NT2/D1 (cell line): Measurements from ENCODE around the gene HOXD10.

ENCODE experiments used
- DNase-seq: peaks from one replicate; pipeline ENCODE4 v3.0.0-alpha.2; 2011; ENCODE audit warnings: low read depth, low spot score
- H3K27me3 ChIP-seq: 2 replicates; pipeline ENCODE4 v1.6.0; 2011; ENCODE audit warnings: mild to moderate bottlenecking; ENCODE audit not compliant: insufficient read length, insufficient read depth
- H3K36me3 ChIP-seq: 2 replicates; pipeline ENCODE4 v1.6.1; 2011; ENCODE audit warnings: mild to moderate bottlenecking, low read length, mixed read lengths; ENCODE audit not compliant: insufficient read depth, insufficient read length
- H3K4me1 ChIP-seq: 2 replicates; pipeline ENCODE4 v1.5.1; 2011; ENCODE audit not compliant: insufficient read depth, insufficient read length
- H3K4me3 ChIP-seq: 2 replicates; pipeline ENCODE4 v1.5.1; 2011; ENCODE audit warnings: low read depth; ENCODE audit not compliant: insufficient read length
- H3K9ac ChIP-seq: 2 replicates; pipeline ENCODE4 v1.6.0; 2011; ENCODE audit warnings: low read depth; ENCODE audit not compliant: insufficient read length
- H3K9me3 ChIP-seq: 2 replicates; pipeline ENCODE4 v1.5.1; 2011; ENCODE audit warnings: mild to moderate bottlenecking, low read length; ENCODE audit not compliant: insufficient read depth
- SUZ12 ChIP-seq: IDR thresholded peaks from 2 replicates; pipeline ENCODE4 v1.6.1; 2011; ENCODE audit not compliant: insufficient read length, insufficient read depth; ENCODE audit errors: extremely low read depth
- YY1 ChIP-seq: IDR thresholded peaks from 2 replicates; pipeline ENCODE4 v1.6.1; 2011; ENCODE audit not compliant: insufficient read length, insufficient read depth
- ZNF274 ChIP-seq: IDR thresholded peaks from 2 replicates; pipeline ENCODE4 v1.6.1; 2011; ENCODE audit warnings: mild to moderate bottlenecking, low read depth, low read length

HOXD10 gene

DNA sequence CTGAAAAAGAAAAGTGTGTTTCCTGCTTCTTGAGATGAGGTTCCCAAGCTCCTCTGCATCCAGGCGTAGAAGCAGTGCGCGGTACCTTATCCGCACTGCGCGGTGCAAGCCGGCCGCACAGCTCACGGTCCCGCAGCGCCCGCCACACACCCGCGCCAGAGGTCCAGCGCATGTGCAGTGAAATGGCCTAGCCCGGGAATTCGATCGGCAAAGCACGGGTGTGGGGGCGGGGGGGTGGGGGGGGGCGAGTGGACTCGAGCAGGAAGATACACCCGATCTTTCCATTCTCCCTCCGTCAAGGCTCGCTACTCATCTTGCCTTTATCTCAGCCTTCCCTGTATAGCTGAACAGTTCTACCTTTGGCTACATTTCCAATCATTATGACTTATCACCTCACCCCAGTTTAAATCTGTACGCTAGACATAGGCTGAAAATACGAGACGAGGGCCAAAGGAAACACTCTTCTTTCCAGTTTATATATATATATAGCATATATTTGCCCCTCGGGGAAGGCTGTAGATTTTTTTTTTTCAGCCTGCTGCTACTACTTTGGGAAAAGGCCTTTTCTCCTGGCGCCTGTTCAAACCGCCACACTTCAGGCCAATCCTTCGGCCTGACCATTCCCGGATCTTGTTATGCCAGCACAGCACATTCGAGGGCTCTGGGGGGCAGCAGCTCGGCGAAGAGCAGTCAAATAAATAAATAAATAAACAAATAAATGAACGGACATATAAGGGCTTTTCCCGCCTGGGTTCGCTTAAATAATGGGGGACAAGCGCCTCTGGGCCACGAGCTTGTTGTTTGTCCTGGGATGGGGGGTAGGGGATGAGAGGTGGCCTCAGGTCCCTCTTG is 23.3 kb downstream of the HOXD10 start:
- peak overlapping the region; percentile 54 for H3K4me3 ChIP-seq
- peak overlapping the region; percentile 82 for H3K9ac ChIP-seq
- no peak for DNase-seq
- peaks cover 3% of the 10 kb centered on the region for H3K4me1 ChIP-seq
- no peaks in the 10 kb centered on the region for H3K36me3 ChIP-seq
- H3K9me3 ChIP-seq: no peaks in the 10 kb centered on the region
- no peak for TF ChIP-seq SUZ12
- peaks cover 89% of the 10 kb centered on the region for H3K27me3 ChIP-seq

DNA sequence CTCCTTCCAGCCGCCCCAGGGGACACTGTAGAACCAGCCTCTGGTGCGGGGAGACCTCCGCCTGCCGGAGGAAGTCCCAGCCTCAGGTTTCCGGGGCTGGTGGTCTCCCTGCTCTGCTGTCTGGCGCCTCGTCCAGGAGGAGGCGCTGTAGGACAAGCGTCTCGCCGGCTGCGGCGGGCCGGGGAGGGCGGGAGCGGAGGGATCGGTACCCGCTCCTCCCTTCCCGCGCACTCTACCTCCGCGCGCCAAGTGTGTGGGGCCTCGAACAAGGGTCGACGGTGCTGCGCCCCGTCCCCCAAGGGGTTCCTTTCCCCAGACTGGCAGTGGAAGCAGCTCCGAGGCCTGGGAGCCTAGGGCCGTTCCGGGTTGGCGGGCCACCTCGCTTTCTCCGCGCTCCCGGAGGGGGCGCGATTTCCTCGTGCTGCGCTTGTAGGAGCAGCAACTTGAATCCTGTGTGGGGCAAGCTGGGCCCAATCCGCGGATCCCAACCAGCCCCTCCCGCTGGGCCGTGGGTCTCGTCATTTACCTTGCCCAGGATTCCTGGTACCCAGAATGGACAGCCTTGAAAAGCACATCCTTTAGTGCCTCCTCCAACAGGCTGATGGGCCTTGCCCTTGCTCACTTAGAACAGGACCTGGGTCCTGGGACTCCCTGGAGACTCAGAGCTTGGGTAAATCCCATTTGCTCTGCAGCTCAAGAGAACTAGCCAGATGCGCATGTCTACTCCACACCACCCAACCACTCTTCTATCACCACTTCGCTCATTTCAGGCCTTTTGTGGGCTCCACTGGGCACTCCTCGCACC is 24.1 kb downstream of the HOXD10 start:
- H3K36me3 ChIP-seq: no peaks in the 10 kb centered on the region
- H3K9me3 ChIP-seq: no peaks in the 10 kb centered on the region
- H3K9ac ChIP-seq: peak overlapping the region; percentile 82
- no peak for TF ChIP-seq YY1
- no peak for TF ChIP-seq ZNF274
- no peak for TF ChIP-seq SUZ12
- peaks cover 89% of the 10 kb centered on the region for H3K27me3 ChIP-seq
- peaks cover 2% of the 10 kb centered on the region for H3K4me1 ChIP-seq
- peak overlapping the region; percentile 54 for H3K4me3 ChIP-seq
- peak; percentile 69 for DNase-seq

DNA sequence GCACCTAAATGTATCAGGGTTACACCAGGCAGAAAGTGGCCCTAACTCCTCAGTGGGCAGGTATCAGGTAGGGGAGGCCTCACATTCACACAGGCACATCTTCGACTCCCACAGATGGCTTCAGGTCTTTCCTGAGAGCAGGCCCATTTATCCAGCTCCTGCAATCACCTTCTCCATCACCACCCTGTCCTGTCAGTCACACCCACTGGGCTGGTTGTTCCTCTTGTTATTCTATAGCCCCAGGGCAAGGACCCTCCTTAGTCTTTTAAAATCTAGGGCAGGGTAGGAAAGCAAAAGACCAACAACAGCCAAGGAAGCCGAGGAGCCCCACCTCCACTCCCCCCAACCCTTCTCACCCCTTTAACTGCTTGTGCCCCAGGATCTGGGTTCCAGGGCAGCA is 25.7 kb downstream of the HOXD10 start:
- Histone ChIP-seq H3K9ac (no peak overlapping the region), H3K27me3 (peaks cover 89% of the 10 kb centered on the region), H3K9me3 (no peaks in the 10 kb centered on the region), H3K4me1 (no peaks in the 10 kb centered on the region), H3K36me3 (no peaks in the 10 kb centered on the region), H3K4me3 (no peak overlapping the region)
- no peak for DNase-seq
- TF ChIP-seq ZNF274 (no peak), SUZ12 (no peak)

DNA sequence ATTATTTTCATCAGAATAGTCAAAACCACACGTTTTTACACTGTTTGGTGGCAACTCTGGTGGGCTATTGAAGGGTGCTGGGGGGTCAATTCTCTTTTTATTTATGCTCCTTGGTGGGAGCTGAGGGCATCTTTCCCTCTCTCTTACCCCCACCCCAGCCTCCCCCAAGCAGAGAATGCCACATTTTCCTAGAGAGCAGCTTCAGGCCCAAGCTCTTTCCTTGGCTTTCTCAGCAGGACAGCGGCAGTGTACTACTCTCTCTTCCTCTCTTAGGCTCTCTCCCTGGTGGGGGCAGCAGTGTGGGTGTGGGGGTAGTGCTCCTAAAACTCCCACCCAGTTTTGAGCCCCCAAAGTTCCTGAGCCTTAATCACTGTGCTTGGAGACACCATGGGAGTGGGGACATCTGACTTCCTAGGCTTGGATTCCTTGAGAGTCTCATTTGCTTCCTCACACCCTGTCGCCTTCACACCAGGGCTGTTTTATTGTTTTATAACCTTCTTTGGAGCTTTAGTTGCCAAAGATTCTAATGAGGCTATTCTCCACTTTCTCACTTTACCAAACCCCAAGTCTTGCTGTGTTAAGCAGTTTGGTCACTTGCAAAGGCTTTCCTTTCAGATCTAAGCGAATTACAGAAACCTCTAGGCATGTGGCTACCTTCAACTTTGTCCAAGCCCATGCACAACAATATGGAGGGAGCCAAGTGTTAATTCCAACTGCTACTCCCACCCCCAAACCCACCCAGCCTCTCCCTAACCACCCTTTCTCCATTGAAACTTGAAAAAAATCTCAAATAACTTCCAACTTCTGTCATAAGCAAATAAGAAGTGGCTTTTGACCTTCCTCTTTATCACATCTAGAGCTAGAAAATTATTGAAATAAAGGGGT is 28.7 kb downstream of the HOXD10 start:
- Histone ChIP-seq H3K9me3 (no peaks in the 10 kb centered on the region), H3K9ac (no peak overlapping the region), H3K36me3 (no peaks in the 10 kb centered on the region), H3K27me3 (peaks cover 95% of the 10 kb centered on the region), H3K4me1 (no peaks in the 10 kb centered on the region), H3K4me3 (no peak overlapping the region)
- TF ChIP-seq SUZ12 (no peak), YY1 (no peak)
- DNase-seq: no peak

DNA sequence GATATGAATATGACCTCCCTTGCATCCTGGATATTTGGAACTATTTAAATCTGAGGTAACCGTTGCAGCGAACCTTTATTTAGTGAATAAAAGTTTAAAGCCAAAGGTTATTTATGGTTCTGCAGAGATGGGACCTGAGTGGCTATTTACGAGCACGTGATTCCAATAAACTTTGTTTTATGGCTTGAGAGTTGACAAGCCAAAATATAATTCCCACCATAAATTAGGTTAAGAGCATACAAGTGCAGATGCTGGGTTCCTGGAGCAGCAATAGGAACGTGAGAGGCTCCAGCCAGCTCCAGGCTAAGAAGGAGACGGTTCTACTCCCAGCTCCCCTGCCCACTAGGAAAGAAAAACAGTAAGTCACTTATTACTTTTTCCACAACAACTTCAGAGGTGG is 29.5 kb downstream of the HOXD10 start:
- H3K36me3 ChIP-seq: no peaks in the 10 kb centered on the region
- TF ChIP-seq YY1: no peak
- no peak for TF ChIP-seq ZNF274
- no peak for TF ChIP-seq SUZ12
- no peak for DNase-seq
- H3K9me3 ChIP-seq: no peaks in the 10 kb centered on the region
- H3K4me3 ChIP-seq: no peak overlapping the region
- no peaks in the 10 kb centered on the region for H3K4me1 ChIP-seq
- no peak overlapping the region for H3K9ac ChIP-seq
- peaks cover 99% of the 10 kb centered on the region for H3K27me3 ChIP-seq

DNA sequence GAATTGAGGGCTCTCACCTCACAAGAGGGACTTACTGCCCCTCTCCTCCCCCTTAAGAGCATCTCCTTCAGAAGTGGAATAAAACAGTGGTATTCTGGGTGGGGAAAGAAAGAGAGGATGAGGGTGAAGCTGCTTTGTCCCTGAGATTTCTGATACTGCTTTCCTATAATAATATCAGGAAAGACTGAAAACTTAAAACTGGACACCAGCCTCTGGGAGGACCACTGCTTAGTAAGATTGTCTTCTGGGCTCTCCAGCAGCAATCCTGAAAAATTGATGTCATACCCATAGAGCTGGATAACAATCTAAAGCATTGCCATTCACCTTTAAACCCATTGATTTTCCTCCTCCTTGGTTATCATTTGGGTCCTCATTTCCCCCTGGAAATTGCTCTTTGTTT is 30.1 kb downstream of the HOXD10 start:
- Histone ChIP-seq H3K9me3 (no peaks in the 10 kb centered on the region), H3K27me3 (peaks cover 99% of the 10 kb centered on the region), H3K9ac (no peak overlapping the region), H3K4me3 (no peak overlapping the region), H3K36me3 (no peaks in the 10 kb centered on the region), H3K4me1 (no peaks in the 10 kb centered on the region)
- TF ChIP-seq YY1: no peak
- TF ChIP-seq SUZ12: no peak
- TF ChIP-seq ZNF274: no peak
- no peak for DNase-seq

DNA sequence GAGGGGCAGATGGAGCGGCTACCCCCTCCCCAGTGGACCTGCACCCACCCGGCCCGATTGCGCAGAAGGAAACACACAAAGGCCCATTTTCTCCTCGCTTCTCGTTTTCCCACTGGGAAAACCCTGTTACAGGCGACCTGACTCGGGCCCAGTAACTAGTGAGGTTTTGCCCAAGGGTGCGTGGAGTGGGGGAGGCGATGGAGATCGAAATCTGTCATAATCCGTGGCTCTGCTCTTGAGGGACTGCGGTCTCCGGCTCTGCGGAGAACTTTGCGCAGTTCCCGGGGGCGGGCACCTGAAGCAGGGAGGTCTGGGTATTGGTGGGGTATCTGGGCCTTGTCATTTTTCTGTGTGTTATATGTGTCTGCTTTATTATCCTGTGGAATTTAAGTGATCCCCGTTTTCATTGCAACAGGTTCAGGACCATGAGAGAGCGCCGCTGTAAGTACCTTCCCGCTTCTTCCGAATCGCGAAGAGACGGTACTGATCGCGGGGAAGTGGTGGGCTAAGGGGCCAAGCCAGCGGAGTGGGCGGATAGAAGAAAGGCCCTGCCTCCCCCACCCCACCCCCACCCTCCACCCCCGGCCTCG is 30.7 kb downstream of the HOXD10 start:
- Histone ChIP-seq H3K9ac (no peak overlapping the region), H3K4me3 (no peak overlapping the region), H3K9me3 (no peaks in the 10 kb centered on the region), H3K27me3 (peaks cover 99% of the 10 kb centered on the region), H3K4me1 (no peaks in the 10 kb centered on the region), H3K36me3 (no peaks in the 10 kb centered on the region)
- TF ChIP-seq ZNF274 (no peak), YY1 (no peak), SUZ12 (no peak)
- no peak for DNase-seq
